ENCODE data around the gene BTN2A1.

DNA sequence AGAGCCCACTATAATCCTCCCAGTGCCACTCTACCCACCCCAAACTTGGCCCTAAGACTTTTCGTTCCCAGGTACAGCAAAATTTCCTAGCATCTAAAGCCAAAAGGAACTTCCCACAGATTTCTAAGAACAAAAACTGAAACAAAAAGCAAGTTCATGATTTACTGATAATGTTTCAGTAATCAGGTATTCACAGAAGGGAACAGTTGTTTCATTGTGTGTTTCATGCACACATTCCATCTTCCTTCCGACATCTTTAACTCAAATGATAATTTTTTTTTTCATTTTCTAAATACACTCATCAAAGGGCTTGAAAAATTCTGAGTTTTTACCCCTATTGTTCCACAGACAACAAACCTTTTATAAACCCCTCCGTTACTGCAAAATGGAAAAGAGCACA is 36.4 kb downstream of the BTN2A1 start:
- TF ChIP-seq CTCF (IDR thresholded peaks at IDR 0.05; ENCODE audit: low read depth, low read length): no peak
- no peak for TF ChIP-seq EZH2phosphoT487 (IDR thresholded peaks at IDR 0.05; ENCODE audit: low read depth)
